Measurements from ENCODE around the gene MOB1A. TPM values are rescaled to one million over a fixed set of nuclear protein-coding genes. Genes with fewer than 3 reads are reported as not detected.

The MOB1A gene
- total and polyA plus RNA-seq, 2 of the 13 experiments (the other 11 are each of a cell fraction or from before 2014, with no cell fraction given), result 48.2 to 139 TPM

DNA sequence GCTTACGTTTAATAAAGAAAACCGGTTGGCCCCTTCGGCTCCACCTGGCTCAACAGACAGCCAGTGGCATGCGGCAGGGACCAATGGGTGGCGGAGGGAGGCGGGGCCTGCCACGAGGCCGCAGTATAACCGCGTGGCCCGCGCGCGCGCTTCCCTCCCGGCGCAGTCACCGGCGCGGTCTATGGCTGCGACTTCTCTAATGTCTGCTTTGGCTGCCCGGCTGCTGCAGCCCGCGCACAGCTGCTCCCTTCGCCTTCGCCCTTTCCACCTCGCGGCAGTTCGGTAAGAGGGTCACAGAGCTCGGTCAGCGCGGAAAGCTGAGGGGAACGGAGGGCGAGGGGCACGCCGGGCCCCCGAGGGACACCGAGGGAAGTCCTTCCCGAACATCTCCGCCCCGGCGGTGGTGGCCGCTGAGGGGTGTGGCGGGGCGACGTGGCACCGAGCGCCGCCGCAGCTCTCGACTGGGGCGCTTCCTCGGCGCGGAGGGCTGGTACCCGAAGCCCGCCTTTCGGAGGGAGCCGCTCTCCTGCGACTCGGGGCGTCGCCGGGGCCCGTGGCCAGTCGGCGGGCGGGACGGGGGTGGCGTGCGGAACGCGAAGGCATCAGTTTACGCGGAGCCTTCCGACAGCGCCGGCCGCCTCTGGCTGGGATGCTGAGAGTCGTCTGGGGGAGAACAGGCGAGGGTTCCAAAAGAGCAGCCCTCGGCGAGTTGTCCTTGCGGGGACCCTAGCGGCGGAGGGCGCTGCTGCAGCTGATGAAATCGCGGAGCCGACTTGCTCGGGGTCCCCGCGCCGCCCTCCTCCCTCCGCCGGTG, 20.0 kb upstream of the MOB1A start, which contains the start of gene MTHFD2 (continued):
- TF ChIP-seq ZNF44 (CRISPR knock-in tag; IDR thresholded peaks at IDR 0.05) (0 out of 2 replicates have a peak, but pooled peaks have one; percentile 46), ZSCAN12 (CRISPR knock-in tag; IDR thresholded peaks at IDR 0.05) (peak; percentile 96), ZNF605 (CRISPR knock-in tag; IDR thresholded peaks at IDR 0.05) (peak; percentile 98), ZNF792 (CRISPR knock-in tag; IDR thresholded peaks at IDR 0.05) (peak; percentile 87), ZNF383 (CRISPR knock-in tag; IDR thresholded peaks at IDR 0.05; ENCODE audit: borderline replicate concordance) (peak; percentile 92; the same call in 1 of the 2 replicates), ZNF333 (CRISPR knock-in tag; IDR thresholded peaks at IDR 0.05; ENCODE audit: borderline replicate concordance) (peak; percentile 98), NONO (IDR thresholded peaks at IDR 0.05) (no peak), NONO (CRISPR knock-in tag; conservative IDR thresholded peaks at IDR 0.05) (peak; percentile 94), RFXANK (CRISPR knock-in tag; IDR thresholded peaks at IDR 0.05) (no peak), IRF2 (CRISPR knock-in tag; IDR thresholded peaks at IDR 0.05) (peak; percentile 60; the same call in 1 of the 2 replicates), ZFP62 (CRISPR knock-in tag; IDR thresholded peaks at IDR 0.05) (no peak), HNRNPK (IDR thresholded peaks at IDR 0.05; ENCODE audit: low read depth, low read length, poor library complexity, severe bottlenecking) (peak; percentile 71), SALL2 (CRISPR knock-in tag; IDR thresholded peaks at IDR 0.05) (peak; percentile 65), SMC3 (IDR thresholded peaks at IDR 0.05; ENCODE audit: low read length) (no peak), ZNF282 (IDR thresholded peaks at IDR 0.05; ENCODE audit: partially characterized antibody) (no peak), ZNF720 (CRISPR knock-in tag; IDR thresholded peaks at IDR 0.05) (no peak; the same call in 1 of the 2 replicates)
- TF ChIP-seq, protein P1, sequence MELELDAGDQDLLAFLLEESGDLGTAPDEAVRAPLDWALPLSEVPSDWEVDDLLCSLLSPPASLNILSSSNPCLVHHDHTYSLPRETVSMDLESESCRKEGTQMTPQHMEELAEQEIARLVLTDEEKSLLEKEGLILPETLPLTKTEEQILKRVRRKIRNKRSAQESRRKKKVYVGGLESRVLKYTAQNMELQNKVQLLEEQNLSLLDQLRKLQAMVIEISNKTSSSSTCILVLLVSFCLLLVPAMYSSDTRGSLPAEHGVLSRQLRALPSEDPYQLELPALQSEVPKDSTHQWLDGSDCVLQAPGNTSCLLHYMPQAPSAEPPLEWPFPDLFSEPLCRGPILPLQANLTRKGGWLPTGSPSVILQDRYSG (CRISPR knock-in tag; IDR thresholded peaks at IDR 0.05), result 0 out of 2 replicates have a peak, but pooled peaks have one; percentile 81
- TF ChIP-seq, protein P2, sequence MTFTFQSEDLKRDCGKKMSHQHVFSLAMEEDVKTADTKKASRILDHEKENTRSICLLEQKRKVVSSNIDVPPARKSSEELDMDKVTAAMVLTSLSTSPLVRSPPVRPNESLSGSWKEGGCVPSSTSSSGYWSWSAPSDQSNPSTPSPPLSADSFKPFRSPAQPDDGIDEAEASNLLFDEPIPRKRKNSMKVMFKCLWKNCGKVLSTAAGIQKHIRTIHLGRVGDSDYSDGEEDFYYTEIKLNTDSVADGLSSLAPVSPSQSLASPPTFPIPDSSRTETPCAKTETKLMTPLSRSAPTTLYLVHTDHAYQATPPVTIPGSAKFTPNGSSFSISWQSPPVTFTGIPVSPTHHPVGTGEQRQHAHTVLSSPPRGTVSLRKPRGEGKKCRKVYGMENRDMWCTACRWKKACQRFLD (CRISPR knock-in tag; IDR thresholded peaks at IDR 0.05; ENCODE audit: borderline replicate concordance), result peak; percentile 95
- TF ChIP-seq, protein P3, sequence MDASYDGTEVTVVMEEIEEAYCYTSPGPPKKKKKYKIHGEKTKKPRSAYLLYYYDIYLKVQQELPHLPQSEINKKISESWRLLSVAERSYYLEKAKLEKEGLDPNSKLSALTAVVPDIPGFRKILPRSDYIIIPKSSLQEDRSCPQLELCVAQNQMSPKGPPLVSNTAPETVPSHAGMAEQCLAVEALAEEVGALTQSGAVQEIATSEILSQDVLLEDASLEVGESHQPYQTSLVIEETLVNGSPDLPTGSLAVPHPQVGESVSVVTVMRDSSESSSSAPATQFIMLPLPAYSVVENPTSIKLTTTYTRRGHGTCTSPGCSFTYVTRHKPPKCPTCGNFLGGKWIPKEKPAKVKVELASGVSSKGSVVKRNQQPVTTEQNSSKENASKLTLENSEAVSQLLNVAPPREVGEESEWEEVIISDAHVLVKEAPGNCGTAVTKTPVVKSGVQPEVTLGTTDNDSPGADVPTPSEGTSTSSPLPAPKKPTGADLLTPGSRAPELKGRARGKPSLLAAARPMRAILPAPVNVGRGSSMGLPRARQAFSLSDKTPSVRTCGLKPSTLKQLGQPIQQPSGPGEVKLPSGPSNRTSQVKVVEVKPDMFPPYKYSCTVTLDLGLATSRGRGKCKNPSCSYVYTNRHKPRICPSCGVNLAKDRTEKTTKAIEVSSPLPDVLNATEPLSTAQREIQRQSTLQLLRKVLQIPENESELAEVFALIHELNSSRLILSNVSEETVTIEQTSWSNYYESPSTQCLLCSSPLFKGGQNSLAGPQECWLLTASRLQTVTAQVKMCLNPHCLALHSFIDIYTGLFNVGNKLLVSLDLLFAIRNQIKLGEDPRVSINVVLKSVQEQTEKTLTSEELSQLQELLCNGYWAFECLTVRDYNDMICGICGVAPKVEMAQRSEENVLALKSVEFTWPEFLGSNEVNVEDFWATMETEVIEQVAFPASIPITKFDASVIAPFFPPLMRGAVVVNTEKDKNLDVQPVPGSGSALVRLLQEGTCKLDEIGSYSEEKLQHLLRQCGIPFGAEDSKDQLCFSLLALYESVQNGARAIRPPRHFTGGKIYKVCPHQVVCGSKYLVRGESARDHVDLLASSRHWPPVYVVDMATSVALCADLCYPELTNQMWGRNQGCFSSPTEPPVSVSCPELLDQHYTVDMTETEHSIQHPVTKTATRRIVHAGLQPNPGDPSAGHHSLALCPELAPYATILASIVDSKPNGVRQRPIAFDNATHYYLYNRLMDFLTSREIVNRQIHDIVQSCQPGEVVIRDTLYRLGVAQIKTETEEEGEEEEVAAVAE (CRISPR knock-in tag; IDR thresholded peaks at IDR 0.05; ENCODE audit: borderline replicate concordance), result peak; percentile 93
- TF ChIP-seq, protein P4, sequence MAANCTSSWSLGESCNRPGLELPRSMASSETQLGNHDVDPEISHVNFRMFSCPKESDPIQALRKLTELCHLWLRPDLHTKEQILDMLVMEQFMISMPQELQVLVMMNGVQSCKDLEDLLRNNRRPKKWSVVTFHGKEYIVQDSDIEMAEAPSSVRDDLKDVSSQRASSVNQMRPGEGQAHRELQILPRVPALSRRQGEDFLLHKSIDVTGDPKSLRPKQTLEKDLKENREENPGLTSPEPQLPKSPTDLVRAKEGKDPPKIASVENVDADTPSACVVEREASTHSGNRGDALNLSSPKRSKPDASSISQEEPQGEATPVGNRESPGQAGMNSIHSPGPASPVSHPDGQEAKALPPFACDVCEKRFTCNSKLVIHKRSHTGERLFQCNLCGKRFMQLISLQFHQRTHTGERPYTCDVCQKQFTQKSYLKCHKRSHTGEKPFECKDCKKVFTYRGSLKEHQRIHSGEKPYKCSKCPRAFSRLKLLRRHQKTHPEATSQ (CRISPR knock-in tag; IDR thresholded peaks at IDR 0.05; ENCODE audit: borderline replicate concordance), result no peak; the same call in 1 of the 2 replicates
- TF ChIP-seq, protein P5, sequence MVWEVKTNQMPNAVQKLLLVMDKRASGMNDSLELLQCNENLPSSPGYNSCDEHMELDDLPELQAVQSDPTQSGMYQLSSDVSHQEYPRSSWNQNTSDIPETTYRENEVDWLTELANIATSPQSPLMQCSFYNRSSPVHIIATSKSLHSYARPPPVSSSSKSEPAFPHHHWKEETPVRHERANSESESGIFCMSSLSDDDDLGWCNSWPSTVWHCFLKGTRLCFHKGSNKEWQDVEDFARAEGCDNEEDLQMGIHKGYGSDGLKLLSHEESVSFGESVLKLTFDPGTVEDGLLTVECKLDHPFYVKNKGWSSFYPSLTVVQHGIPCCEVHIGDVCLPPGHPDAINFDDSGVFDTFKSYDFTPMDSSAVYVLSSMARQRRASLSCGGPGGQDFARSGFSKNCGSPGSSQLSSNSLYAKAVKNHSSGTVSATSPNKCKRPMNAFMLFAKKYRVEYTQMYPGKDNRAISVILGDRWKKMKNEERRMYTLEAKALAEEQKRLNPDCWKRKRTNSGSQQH (CRISPR knock-in tag; IDR thresholded peaks at IDR 0.05; ENCODE audit: low read depth), result peak; percentile 90
